ENCODE data around the gene TMEM132D.

TMEM132D gene

GRCh38 chr12:129825316-129825715, 78.5 kb downstream of the TMEM132D start:
- DNase-seq (ENCODE audit: low spot score), result no peak

GRCh38 chr12:129821964-129822363, 81.9 kb downstream of the TMEM132D start:
- DNase-seq (ENCODE audit: low spot score), result no peak

GRCh38 chr12:129819391-129819790, 84.4 kb downstream of the TMEM132D start:
- no peak for DNase-seq (ENCODE audit: low spot score)

GRCh38 chr12:129815846-129816245, 88.0 kb downstream of the TMEM132D start:
- no peak for DNase-seq (ENCODE audit: low spot score)

GRCh38 chr12:129811963-129812362, 91.9 kb downstream of the TMEM132D start:
- DNase-seq (ENCODE audit: low spot score), result no peak

GRCh38 chr12:129807136-129807535, 96.7 kb downstream of the TMEM132D start:
- no peak for DNase-seq (ENCODE audit: low spot score)

- no peak for DNase-seq (ENCODE audit: low spot score)
Observed at GRCh38 chr12:129791396-129791795, 112.4 kb downstream of the TMEM132D start.

- DNase-seq (ENCODE audit: low spot score), result no peak
Observed at GRCh38 chr12:129790930-129791329, 112.9 kb downstream of the TMEM132D start.

GRCh38 chr12:129790331-129790730, 113.5 kb downstream of the TMEM132D start:
- DNase-seq (ENCODE audit: low spot score), result no peak

- DNase-seq (ENCODE audit: low spot score), result no peak
Observed at GRCh38 chr12:129789921-129790320, 113.9 kb downstream of the TMEM132D start.

GRCh38 chr12:129788506-129789084, 115.2 kb downstream of the TMEM132D start:
- DNase-seq (ENCODE audit: low spot score), result no peak

GRCh38 chr12:129779989-129780388, 123.8 kb downstream of the TMEM132D start:
- no peak for DNase-seq (ENCODE audit: low spot score)

GRCh38 chr12:129779033-129779432, 124.8 kb downstream of the TMEM132D start:
- no peak for DNase-seq (ENCODE audit: low spot score)

GRCh38 chr12:129776977-129777667, 126.7 kb downstream of the TMEM132D start:
- DNase-seq (ENCODE audit: low spot score), result no peak

- DNase-seq (ENCODE audit: low spot score), result no peak
Observed at GRCh38 chr12:129772501-129773493, 131.0 kb downstream of the TMEM132D start.

- no peak for DNase-seq (ENCODE audit: low spot score)
Observed at GRCh38 chr12:129771238-129771637, 132.6 kb downstream of the TMEM132D start.

- no peak for DNase-seq (ENCODE audit: low spot score)
Observed at GRCh38 chr12:129765719-129766118, 138.1 kb downstream of the TMEM132D start.

GRCh38 chr12:129762436-129762835, 141.4 kb downstream of the TMEM132D start:
- DNase-seq (ENCODE audit: low spot score), result no peak

GRCh38 chr12:129753586-129753985, 150.2 kb downstream of the TMEM132D start:
- no peak for DNase-seq (ENCODE audit: low spot score)

GRCh38 chr12:129750421-129750820, 153.4 kb downstream of the TMEM132D start:
- DNase-seq (ENCODE audit: low spot score), result no peak

GRCh38 chr12:129746318-129746717, 157.5 kb downstream of the TMEM132D start:
- no peak for DNase-seq (ENCODE audit: low spot score)

- no peak for DNase-seq (ENCODE audit: low spot score)
Observed at GRCh38 chr12:129729170-129729569, 174.7 kb downstream of the TMEM132D start.

GRCh38 chr12:129727100-129727499, 176.7 kb downstream of the TMEM132D start:
- DNase-seq (ENCODE audit: low spot score), result no peak
